ENCODE results near the gene FGF4. TPM values are rescaled to one million over a fixed set of nuclear protein-coding genes. Genes with fewer than 3 reads are reported as not detected.

Gene FGF4
- total and polyA plus RNA-seq, 12 donors, result not detected

GRCh38 chr11:69817265-69818230, 42.4 kb upstream of the FGF4 start:
- no peaks in the 10 kb centered on the region for H3K36me3 ChIP-seq
- peaks cover 0 to 12% (median 10%) of the 10 kb centered on the region in 9 donors for H3K4me1 ChIP-seq
- H3K27me3 ChIP-seq, result peaks cover 27 to 91% (median 85%) of the 10 kb centered on the region in 7 donors
- no peak overlapping the region for H3K27ac ChIP-seq
- peak overlapping the region in 6 of 10 donors; percentile 5 to 24 (median 18) for H3K4me3 ChIP-seq
- ATAC-seq (peak in 2 of 8 donors; percentile 24 to 33), DNase-seq (no peak)
- no peak for TF ChIP-seq CTCF (IDR thresholded peaks at IDR 0.05)
- WGBS, 2 donors, result 1% methylated on average over 101 to 107 of the region's 107 CpGs
- intact Hi-C loops (cut with DNase I), result no loop called here
- no peaks in the 10 kb centered on the region for H3K9me3 ChIP-seq

GRCh38 chr11:69816671-69817070, 41.5 kb upstream of the FGF4 start:
- intact Hi-C loops (cut with DNase I), result no loop called here
- no peak for TF ChIP-seq CTCF (IDR thresholded peaks at IDR 0.05)
- Histone ChIP-seq H3K4me3 (no peak overlapping the region), H3K27me3 (peaks cover 24 to 90% (median 83%) of the 10 kb centered on the region in 7 donors), H3K27ac (no peak overlapping the region), H3K4me1 (peaks cover 0 to 12% (median 10%) of the 10 kb centered on the region in 9 donors), H3K36me3 (no peaks in the 10 kb centered on the region), H3K9me3 (no peaks in the 10 kb centered on the region)
- ATAC-seq, result no peak
- DNase-seq, result no peak
- WGBS, 2 donors, result 19 to 23% methylated on average over 12 of the region's 12 CpGs

- Histone ChIP-seq H3K9me3 (no peaks in the 10 kb centered on the region), H3K4me3 (no peak overlapping the region), H3K27ac (no peak overlapping the region), H3K36me3 (no peaks in the 10 kb centered on the region), H3K4me1 (peaks cover 0 to 12% (median 10%) of the 10 kb centered on the region in 9 donors), H3K27me3 (peaks cover 24 to 86% (median 76%) of the 10 kb centered on the region in 7 donors)
- intact Hi-C loops (cut with DNase I), result no loop called here
- ATAC-seq (no peak), DNase-seq (no peak)
- 80 to 83% methylated on average over 13 of the region's 13 CpGs for WGBS, 2 donors
- TF ChIP-seq CTCF (IDR thresholded peaks at IDR 0.05), result no peak
These were observed 40.8 kb upstream of the FGF4 start for GRCh38 chr11:69815973-69816372.

- Histone ChIP-seq H3K9me3 (no peaks in the 10 kb centered on the region), H3K4me1 (peaks cover 0 to 12% (median 10%) of the 10 kb centered on the region in 9 donors), H3K27ac (no peak overlapping the region), H3K27me3 (peaks cover 24 to 84% (median 66%) of the 10 kb centered on the region in 7 donors), H3K4me3 (no peak overlapping the region), H3K36me3 (no peaks in the 10 kb centered on the region)
- TF ChIP-seq CTCF (IDR thresholded peaks at IDR 0.05), result no peak
- intact Hi-C loops (cut with DNase I), result no loop called here
- no peak for ATAC-seq
- no peak for DNase-seq
These were observed 39.8 kb upstream of the FGF4 start for GRCh38 chr11:69814902-69815301.
